Brain pericyte (primary cell): Measurements from ENCODE around the gene DSP.

ENCODE experiments used
- DNase-seq: peaks from one replicate; pipeline ENCODE4 v3.0.0-alpha.2; 2012; ENCODE audit warnings: low read depth, low spot score

DSP gene

GRCh38 chr6:7534192-7534591 is 7.3 kb upstream of the DSP start:
- DNase-seq = no peak

GRCh38 chr6:7535498-7535897 is 6.0 kb upstream of the DSP start:
- no peak for DNase-seq

DNA sequence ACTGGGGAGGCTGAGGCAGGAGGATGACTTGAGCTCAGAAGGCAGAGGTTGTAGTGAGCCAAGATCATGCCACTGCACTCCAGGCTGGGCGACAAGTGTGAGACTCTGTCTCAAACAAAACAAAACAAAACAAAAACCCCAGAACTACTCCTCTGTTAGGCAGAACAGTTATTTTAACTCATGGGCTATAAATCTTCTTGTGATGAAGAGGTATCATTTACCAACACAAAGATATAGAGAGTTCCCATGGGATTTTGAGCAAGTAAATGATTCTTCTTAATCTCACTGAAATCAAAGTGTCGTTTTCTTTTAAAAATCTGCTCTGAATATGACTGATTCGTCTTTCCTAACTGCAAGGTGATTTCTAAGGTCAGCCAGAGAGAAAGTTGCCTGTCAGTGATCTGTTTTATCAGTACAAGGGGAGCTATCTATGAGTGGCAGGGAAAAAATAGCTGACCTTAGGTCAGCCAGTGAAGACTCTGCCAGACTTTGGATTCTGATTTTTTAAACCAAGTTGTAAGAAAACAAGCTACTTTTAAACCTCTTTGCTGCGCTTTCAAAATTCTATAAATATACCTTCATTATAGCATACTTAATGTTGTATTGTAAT is 3.8 kb upstream of the DSP start:
- DNase-seq = no peak

DNA sequence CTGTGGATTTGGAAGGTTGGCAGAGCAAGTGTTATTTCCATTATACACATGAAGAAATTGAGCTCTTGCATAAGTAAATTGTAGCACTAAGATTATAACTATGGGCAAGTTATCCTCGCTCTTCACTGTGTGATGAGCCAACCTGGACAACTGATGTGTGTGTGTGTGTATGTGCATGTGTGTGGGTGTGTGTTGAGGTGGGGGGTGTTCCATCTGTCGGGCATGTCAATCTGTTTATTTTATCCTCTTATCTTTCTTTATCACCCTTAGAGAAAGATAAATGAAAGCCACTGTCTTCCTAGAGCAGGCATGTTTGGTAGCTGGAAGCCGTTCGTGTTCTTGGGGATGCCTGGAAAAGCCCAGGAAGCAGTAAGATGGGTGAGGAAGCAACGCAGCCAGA is 3.0 kb upstream of the DSP start:
- no peak for DNase-seq

GRCh38 chr6:7540595-7540994 is 876 bp upstream of the DSP start:
- DNase-seq = no peak

DNA sequence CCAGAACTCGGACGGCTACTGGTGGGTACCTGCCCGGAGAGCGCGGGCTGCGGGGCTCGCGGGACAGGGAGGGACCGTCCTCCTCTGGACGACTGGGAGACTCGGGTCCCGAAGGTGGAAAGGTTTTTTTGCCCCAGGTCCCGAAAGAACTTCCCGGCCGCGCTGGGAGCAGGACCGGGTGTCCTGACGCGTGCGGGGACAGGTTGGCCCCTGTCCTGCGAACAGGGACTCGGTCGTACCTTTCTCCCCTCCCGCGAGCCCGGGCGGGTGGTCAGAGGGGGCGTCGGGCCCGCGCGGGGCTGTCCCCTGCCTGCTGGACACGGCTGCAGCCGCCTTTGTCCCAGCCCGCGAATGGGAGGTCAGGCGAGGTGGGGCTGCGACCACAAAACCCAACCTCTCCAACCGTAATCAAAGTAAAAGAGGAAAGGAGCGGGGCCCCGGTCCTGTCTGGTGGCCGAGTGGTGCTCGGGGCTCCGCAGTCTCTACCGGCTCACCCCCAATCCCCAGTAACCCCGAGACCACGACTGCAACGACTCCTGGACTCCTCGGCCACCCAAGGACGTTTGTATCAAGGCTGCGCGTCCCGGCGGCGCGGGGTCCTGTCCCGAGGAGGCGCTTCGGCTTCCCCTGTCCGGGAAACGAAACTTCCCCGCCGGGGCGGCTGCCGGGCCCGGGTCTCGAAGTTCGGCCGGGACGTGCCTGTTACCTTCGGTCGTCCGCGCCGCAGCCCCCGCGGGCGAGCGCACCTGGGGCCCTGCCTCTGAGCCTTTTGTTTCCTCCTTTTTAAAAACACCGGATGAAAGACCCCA is 798 bp downstream of the DSP start:
- no peak for DNase-seq

DNA sequence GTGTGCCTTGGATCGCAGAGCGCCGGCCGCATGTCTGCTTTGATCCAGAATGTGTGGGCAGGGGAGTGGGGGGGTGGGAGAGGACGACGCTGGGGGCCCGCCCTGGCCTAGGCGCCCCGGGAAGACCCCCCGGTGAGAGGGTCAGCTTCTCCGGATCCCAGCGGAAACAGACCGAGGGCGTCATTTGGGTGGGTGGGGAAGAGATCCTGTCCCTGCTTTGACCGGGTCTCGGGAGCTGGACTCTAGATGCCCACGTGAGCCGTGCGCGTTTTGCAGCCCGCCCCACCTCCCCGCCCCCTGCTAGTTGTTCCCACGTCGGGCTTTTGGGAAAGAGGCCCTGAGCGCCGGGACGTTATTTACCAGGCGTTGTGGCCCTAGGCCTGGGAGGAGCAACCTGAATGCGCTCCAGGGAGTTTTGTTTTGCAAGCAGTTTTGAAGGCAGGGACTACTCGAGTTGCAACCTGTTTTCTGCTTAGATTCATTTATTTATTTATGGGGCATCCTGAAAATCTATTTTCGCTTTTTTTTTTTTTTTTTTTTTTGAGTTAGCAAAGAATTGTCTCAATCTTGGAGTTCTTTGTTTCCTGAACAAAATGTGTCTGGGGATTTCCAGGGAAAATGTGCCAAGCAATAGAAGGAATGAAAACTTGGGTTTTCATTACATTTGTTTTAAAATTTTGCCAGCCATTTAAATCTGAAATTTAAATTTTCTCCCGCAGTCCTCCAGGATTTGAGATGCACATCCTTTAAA is 1.6 kb downstream of the DSP start:
- DNase-seq = no peak

DNA sequence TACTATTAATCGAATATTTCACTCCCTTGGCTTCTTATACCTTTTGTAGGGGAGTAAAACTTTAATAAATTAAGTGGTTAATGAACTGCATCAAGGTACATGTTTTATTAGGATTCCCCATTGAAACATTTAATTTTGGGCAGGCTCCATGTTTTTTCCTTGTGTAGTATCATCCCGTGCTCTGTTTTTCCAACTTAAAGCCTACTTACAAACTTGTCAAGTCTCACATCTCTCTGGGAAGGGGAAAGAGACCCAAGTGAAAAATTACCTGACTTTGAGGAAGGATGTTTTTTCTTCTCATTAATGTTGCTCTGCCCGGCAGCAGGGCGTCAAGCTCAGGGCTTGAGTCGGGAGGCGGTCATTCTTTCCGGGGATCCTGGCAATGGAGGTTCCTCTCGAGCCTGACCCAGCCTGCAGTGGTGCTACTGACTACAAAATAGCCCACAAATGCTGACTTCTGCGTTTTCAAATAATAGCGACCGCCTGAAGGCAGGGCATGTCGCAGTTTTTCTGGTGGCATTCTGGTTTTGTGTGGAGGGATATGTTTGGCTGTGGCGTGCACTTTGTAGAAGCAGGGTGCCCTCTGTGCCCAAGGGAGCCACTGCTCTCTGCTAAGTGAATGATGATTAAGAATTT is 2.4 kb downstream of the DSP start:
- DNase-seq = no peak

GRCh38 chr6:7544597-7544996 is 3.1 kb downstream of the DSP start:
- no peak for DNase-seq

DNA sequence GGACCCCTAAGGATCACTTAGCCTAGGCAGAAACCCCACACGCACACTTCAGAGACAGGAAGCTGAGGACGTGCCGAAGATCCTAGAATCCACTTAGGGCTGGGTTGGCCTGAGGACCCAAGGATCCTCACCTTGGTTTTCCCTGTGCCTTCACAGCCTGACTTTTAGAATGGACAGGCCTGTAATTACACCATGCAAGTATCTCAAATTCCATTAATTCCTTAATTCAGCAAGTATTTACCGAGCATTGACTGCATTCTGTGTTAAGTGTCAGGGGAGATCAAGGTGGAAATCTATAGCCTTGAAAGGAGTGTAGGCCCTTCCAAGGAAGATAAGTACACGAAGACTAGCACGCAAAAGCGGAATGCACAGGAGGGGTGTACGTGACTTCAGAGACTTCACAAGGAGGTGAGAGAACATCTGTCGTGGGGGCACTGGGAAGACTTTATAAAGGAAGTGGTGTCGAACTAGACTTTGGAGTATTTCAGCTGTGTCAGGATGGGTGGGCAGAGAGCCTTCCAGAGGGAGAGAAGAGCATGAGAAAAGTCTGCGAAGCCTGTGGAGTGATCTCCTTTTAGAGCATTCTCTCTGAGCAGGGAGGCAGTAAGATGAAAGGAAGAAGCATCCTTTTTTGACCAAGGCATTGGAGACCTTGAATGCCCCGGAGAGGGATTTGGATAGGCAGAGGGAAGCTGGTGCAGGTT is 4.0 kb downstream of the DSP start:
- no peak for DNase-seq

- DNase-seq = no peak
These were observed 4.5 kb downstream of the DSP start for GRCh38 chr6:7546020-7546369.

DNA sequence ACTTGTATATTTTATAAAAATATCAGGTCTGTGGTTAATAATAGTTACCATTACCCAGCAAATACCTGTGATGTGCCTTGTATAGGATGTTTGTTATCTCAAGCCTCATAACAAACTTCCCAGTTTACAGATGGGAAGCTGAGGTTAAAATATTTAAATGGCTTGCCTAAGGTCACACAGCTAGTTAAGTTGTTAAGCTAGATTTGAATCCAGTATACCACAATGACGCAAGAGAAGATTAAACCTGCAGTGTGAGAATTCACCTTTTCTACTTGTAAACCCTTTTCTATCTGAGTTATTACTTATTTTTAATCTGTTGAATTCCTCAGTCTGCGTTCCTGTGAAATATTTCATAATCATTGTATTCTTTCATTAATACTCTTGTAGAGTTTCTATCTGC is 4.9 kb downstream of the DSP start:
- no peak for DNase-seq

DNA sequence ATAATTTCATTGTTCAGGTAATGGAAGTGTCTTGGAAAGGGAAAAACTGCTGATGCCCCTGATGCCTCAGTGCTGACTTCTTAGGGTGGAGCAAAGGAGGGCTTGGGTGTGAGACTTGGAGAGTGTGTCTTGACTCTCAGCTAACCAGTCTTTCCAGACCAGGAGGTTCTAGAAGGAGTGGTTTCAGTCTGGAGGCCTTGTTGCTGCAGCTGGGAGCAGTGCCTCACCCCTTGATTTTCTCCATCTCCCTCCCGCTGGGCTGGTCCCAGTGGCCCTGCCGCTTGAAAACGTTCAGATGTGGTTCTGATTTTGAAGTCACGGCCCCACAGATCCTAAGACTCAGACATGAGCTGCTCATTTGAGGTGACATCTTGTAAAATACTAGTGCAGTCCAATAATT is 5.4 kb downstream of the DSP start:
- DNase-seq = no peak

GRCh38 chr6:7547315-7547714 is 5.8 kb downstream of the DSP start:
- DNase-seq = no peak

DNA sequence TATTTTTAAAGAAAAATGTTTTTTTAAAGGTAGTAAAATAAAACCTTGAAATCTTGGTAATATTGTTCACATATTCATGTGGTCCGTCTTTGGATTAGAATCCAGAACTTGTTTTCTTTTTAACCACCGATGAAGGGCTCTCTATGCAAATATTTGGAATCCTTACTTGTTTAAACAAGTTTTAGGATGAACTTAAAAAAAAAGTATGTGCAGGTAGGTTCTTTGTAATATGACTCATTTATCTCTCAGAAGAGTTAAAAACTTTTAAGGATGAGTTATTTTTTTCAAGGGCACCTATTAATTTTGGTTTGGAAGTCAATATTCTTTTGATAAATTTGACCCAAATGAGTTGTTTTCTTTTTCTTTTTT is 8.9 kb downstream of the DSP start:
- no peak for DNase-seq

- no peak for DNase-seq
These were observed 13.2 kb downstream of the DSP start for GRCh38 chr6:7554533-7555275.

GRCh38 chr6:7555671-7556070 is 14.2 kb downstream of the DSP start:
- no peak for DNase-seq

DNA sequence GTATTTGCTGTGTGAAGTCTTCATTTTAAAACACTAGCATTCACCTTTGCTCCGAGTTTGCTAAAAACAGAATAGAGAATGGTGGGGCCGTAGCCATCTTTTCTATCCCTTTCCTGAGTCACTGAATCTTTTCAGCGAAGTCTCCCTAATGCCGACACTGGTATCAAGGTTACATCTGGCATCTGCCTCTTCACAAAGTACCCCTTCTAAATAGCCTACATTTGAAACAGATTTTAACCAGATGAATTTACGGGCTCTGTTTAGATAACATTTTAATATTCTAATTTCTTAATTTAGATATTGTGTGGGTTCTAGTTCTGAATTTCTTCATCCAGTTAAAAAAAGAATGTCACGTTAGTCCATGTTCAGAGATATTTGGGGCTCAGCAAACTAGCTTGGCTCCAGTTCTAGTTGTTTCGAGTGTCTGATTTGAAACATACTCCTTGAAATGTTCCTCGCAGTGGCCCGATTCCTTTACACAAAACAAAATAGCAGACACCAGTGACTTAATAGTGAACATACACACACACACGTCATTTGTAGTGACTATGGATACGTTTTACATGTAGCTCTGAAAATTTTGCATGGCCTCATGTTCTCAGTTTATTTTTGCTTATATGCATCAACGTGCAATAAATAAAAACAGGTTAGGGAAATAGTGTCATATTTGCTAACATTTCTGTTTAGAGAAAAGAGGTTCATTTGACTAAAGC is 15.1 kb downstream of the DSP start:
- no peak for DNase-seq

- no peak for DNase-seq
These were observed 16.2 kb downstream of the DSP start for GRCh38 chr6:7557652-7558051.

GRCh38 chr6:7558781-7559180 is 17.3 kb downstream of the DSP start:
- no peak for DNase-seq

DNA sequence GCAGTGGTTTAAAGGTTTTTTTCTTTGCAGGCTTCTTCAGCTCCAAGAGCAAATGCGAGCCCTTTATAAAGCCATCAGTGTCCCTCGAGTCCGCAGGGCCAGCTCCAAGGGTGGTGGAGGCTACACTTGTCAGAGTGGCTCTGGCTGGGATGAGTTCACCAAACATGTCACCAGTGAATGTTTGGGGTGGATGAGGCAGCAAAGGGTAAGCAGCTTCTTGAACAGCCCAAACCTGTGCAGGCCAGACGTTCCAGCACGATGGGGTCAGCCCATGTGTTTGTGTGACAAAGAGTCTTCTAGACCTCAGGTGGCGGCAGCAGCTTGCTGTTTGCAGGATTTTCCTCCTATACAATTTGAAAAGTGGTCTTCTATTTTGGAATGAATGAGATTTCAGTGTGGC is 17.7 kb downstream of the DSP start:
- no peak for DNase-seq
